ENCODE measurements around the gene OR2AJ1. TPM values are rescaled to one million over a fixed set of nuclear protein-coding genes. Genes with fewer than 3 reads are reported as not detected.

The OR2AJ1 gene
- polyA plus RNA-seq, 1 donor from 2014 or later, result not detected

- Histone ChIP-seq H3F3A (ENCODE audit: insufficient read depth, low read length, poor library complexity, severe bottlenecking) (no peaks in the 10 kb centered on the region), H3K9ac (ENCODE audit: low read length) (no peak overlapping the region), H3K4me2 (ENCODE audit: low read length) (no peak overlapping the region), H3K27me3 (ENCODE audit: insufficient read depth, low read depth, low read length) (no peaks in the 10 kb centered on the region), H2AFZ (ENCODE audit: low read depth, low read length) (no peak overlapping the region), H3K27ac (ENCODE audit: low read length) (no peak overlapping the region), H3K9me3 (ENCODE audit: low read length) (no peaks in the 10 kb centered on the region), H4K20me1 (ENCODE audit: insufficient read depth) (no peaks in the 10 kb centered on the region), H3K36me3 (ENCODE audit: insufficient read depth, low read length) (no peaks in the 10 kb centered on the region), H3K9me2 (ENCODE audit: insufficient read depth, low read length) (no peaks in the 10 kb centered on the region), H3K79me2 (replicated peaks; ENCODE audit: insufficient read depth, low read length) (no peaks in the 10 kb centered on the region), H3K4me3 (ENCODE audit: low read length) (no peak overlapping the region)
- no peak for TF ChIP-seq REST (IDR thresholded peaks at IDR 0.05; ENCODE audit: borderline replicate concordance)
- TF ChIP-seq SMC3 (conservative IDR thresholded peaks at IDR 0.05; ENCODE audit: poor library complexity), result no peak
- no peak for TF ChIP-seq EP300 (conservative IDR thresholded peaks at IDR 0.05; ENCODE audit: poor library complexity, severe bottlenecking)
- TF ChIP-seq MXI1 (conservative IDR thresholded peaks at IDR 0.05; ENCODE audit: poor library complexity, severe bottlenecking), result no peak
- TF ChIP-seq RAD21 (conservative IDR thresholded peaks at IDR 0.05), result no peak
- TF ChIP-seq CTCF (IDR thresholded peaks at IDR 0.05; ENCODE audit: poor library complexity, severe bottlenecking), result no peak
- TF ChIP-seq TAF1 (IDR thresholded peaks at IDR 0.05; ENCODE audit: low read depth), result no peak
- no peak for TF ChIP-seq POLR2AphosphoS5 (IDR thresholded peaks at IDR 0.05)
- no peak for TF ChIP-seq EZH2 (IDR thresholded peaks at IDR 0.05; ENCODE audit: borderline replicate concordance, insufficient read depth, low read length, poor library complexity, severe bottlenecking)
Observed at GRCh38 chr1:247914941-247915662, 9.6 kb upstream of the OR2AJ1 start.

GRCh38 chr1:247919952-247920351 lies 4.7 kb upstream of the OR2AJ1 start, which contains the start of gene OR2T8:
Gene OR2T8 (plus strand): TSS chr1:247920252. CDS start chr1:247921018, 766 bp downstream.
- TF ChIP-seq SMC3 (conservative IDR thresholded peaks at IDR 0.05; ENCODE audit: poor library complexity) (no peak), TAF1 (IDR thresholded peaks at IDR 0.05; ENCODE audit: low read depth) (no peak), REST (IDR thresholded peaks at IDR 0.05; ENCODE audit: borderline replicate concordance) (no peak), CTCF (IDR thresholded peaks at IDR 0.05; ENCODE audit: poor library complexity, severe bottlenecking) (no peak), EZH2 (IDR thresholded peaks at IDR 0.05; ENCODE audit: borderline replicate concordance, insufficient read depth, low read length, poor library complexity, severe bottlenecking) (no peak), MXI1 (conservative IDR thresholded peaks at IDR 0.05; ENCODE audit: poor library complexity, severe bottlenecking) (no peak), RAD21 (conservative IDR thresholded peaks at IDR 0.05) (no peak), EP300 (conservative IDR thresholded peaks at IDR 0.05; ENCODE audit: poor library complexity, severe bottlenecking) (no peak), POLR2AphosphoS5 (IDR thresholded peaks at IDR 0.05) (no peak)
- H3F3A ChIP-seq (ENCODE audit: insufficient read depth, low read length, poor library complexity, severe bottlenecking), result no peaks in the 10 kb centered on the region
- no peak within 1 kb of the TSS for H3K4me3 ChIP-seq (ENCODE audit: low read length)
- H3K27me3 ChIP-seq (ENCODE audit: insufficient read depth, low read depth, low read length), result no peaks in the 10 kb centered on the region
- no peak within 1 kb of the TSS for H3K27ac ChIP-seq (ENCODE audit: low read length)
- H3K9me3 ChIP-seq (ENCODE audit: low read length), result no peaks in the 10 kb centered on the region
- H4K20me1 ChIP-seq (ENCODE audit: insufficient read depth), result no peaks in the 10 kb centered on the region
- no peaks in the 10 kb centered on the region for H3K79me2 ChIP-seq (replicated peaks; ENCODE audit: insufficient read depth, low read length)
- H3K9ac ChIP-seq (ENCODE audit: low read length), result no peak within 1 kb of the TSS
- no peak within 1 kb of the TSS for H3K4me2 ChIP-seq (ENCODE audit: low read length)
- no peaks in the 10 kb centered on the region for H3K36me3 ChIP-seq (ENCODE audit: insufficient read depth, low read length)
- no peak within 1 kb of the TSS for H2AFZ ChIP-seq (ENCODE audit: low read depth, low read length)
- H3K9me2 ChIP-seq (ENCODE audit: insufficient read depth, low read length), result no peaks in the 10 kb centered on the region
